Panc1 (cell line): ENCODE measurements around the gene TRAPPC5. TPM values are rescaled to one million over a fixed set of nuclear protein-coding genes. Genes with fewer than 3 reads are reported as not detected.

Source experiments
- ATAC-seq: fragments of 200-7000 bp; cut with Tn5 transposase; 2 replicates; pipeline ENCODE4 v1.9.1; 2020; ENCODE audit warnings: mild to moderate bottlenecking, moderate library complexity
- BruUV-seq: library from RNA; stranded (reverse); fragments of 400-500 nt; replicated peaks from 2 replicates; lab custom pipeline; 2021; lab: Mats Ljungman, UMichigan
- CTCF ChIA-PET: fragments of 300-600 bp; sonication (Branson Sonifier 250); formaldehyde crosslinking; loops from one replicate; lab custom pipeline; 2022; ENCODE audit warnings: antibody characterized with exemption; lab: Charles Lee
- POLR2A ChIA-PET: fragments of 300-600 bp; sonication (Branson Sonifier 250); formaldehyde crosslinking; loops from one replicate; lab custom pipeline; 2022; ENCODE audit warnings: antibody characterized with exemption; lab: Charles Lee
- DNase-seq: peaks from one replicate; pipeline ENCODE4 v3.0.0-alpha.2; 2010; ENCODE audit warnings: low read depth, low spot score
- H3K27ac ChIP-seq: 2 replicates; pipeline ENCODE4 v1.5.1; 2011; ENCODE audit warnings: mild to moderate bottlenecking, low read length, inconsistent platforms
- H3K27me3 ChIP-seq: fragments of 200-500 bp; sonication (Bioruptor generic); 2 replicates; pipeline ENCODE4 v1.6.0; 2014; ENCODE audit warnings: low read length, inconsistent platforms; ENCODE audit not compliant: control insufficient read depth, insufficient read depth
- H3K36me3 ChIP-seq: fragments of 200-500 bp; sonication (Bioruptor generic); 2 replicates; pipeline ENCODE4 v1.5.1; 2014; ENCODE audit warnings: inconsistent platforms, mild to moderate bottlenecking, low read length, moderate library complexity; ENCODE audit not compliant: control insufficient read depth, insufficient read depth
- H3K4me1 ChIP-seq: 2 replicates; pipeline ENCODE4 v1.5.1; 2011; ENCODE audit warnings: inconsistent platforms, mild to moderate bottlenecking, low read length, moderate library complexity; ENCODE audit not compliant: control insufficient read depth, insufficient read depth
- H3K4me3 ChIP-seq, 2 experiments: 2 replicates each; pipeline ENCODE4 v1.5.1; 2011 to 2012; ENCODE audit warnings: low read depth in 2 of 2, low read length in 2 of 2, mild to moderate bottlenecking in 2 of 2, inconsistent platforms in 1 of 2, moderate library complexity in 1 of 2
- H3K9me3 ChIP-seq: fragments of 200-500 bp; sonication (Bioruptor generic); 2 replicates; pipeline ENCODE4 v1.5.1; 2014; ENCODE audit warnings: low read depth, mild to moderate bottlenecking, inconsistent platforms, low read length, moderate library complexity; ENCODE audit not compliant: control insufficient read depth, insufficient read depth
- CTCF ChIP-seq: fragments of 450-650 bp; IDR thresholded peaks from 2 replicates; pipeline ENCODE4 v1.5.1; 2017; ENCODE audit warnings: mild to moderate bottlenecking
- POLR2AphosphoS5 ChIP-seq: IDR thresholded peaks from 2 replicates; pipeline ENCODE4 v1.6.1; 2012; ENCODE audit warnings: mild to moderate bottlenecking, low read depth, low read length, moderate library complexity
- REST ChIP-seq, 2 experiments: IDR thresholded peaks; 2 replicates each; pipeline ENCODE4 v1.6.1; 2011 to 2012; ENCODE audit warnings: low read depth in 2 of 2, control low read depth in 1 of 2, low read length in 1 of 2, mild to moderate bottlenecking in 1 of 2, moderate library complexity in 1 of 2; ENCODE audit not compliant: insufficient read depth in 1 of 2
- SIN3A ChIP-seq: IDR thresholded peaks from 2 replicates; pipeline ENCODE4 v1.6.1; 2012; ENCODE audit warnings: low read depth, mild to moderate bottlenecking, low read length, moderate library complexity, borderline replicate concordance; ENCODE audit not compliant: insufficient read depth
- TCF7L2 ChIP-seq: IDR thresholded peaks from 2 replicates; pipeline ENCODE4 v1.6.1; 2011; ENCODE audit warnings: mild to moderate bottlenecking, low read depth, low read length, inconsistent platforms
- in situ Hi-C: cut with HindIII; loops from 2 replicates; pipeline ENCODE4 v1.10.0; 2016; ENCODE audit warnings: low sequenced_read_pairs, low pct_unique_long_range_greater_than_20kb
- intact Hi-C: fragments of 100-400 bp; cut with micrococcal nuclease; formaldehyde crosslinking; loops from one replicate; pipeline ENCODE4 v1.10.0; 2022; ENCODE audit not compliant: unreplicated experiment
- total RNA-seq: library from RNA; stranded (reverse); gene quantifications from one replicate; pipeline ENCODE4 v1.2.1, GENCODE V29; 2021; ENCODE audit not compliant: unreplicated experiment

Gene TRAPPC5
- total RNA-seq, 1 experiment from 2014 or later = 101 TPM

GRCh38 chr19:7670790-7671189 lies 9.8 kb upstream of the TRAPPC5 start:
- POLR2A ChIA-PET = interaction anchor here (0.6 kb wide), 1 partner anchor 149 kb away, joined by 5 read pairs; no protein-coding TSS in a partner anchor
- H3K27me3 ChIP-seq = no peaks in the 10 kb centered on the region

GRCh38 chr19:7672522-7672921 lies 8.1 kb upstream of the TRAPPC5 start:
- ChIA-PET CTCF (interaction anchor here (0.6 kb wide), 1 partner anchor 348 kb away, joined by 7 read pairs; no protein-coding TSS in a partner anchor), POLR2A (no interaction called here)
- BruUV-seq = no TSS peak
- Histone ChIP-seq H3K4me1 (no peaks in the 10 kb centered on the region), H3K27ac (no peak overlapping the region), H3K9me3 (no peaks in the 10 kb centered on the region), H3K27me3 (no peaks in the 10 kb centered on the region), H3K4me3 (no peak overlapping the region), H3K36me3 (no peaks in the 10 kb centered on the region)
- TF ChIP-seq SIN3A = no peak
- TF ChIP-seq CTCF = no peak
- no peak for DNase-seq
- ATAC-seq = no peak
- intact Hi-C loops (no loop called here), in situ Hi-C loops (no loop called here)

More at GRCh38 chr19:7670790-7671189, 9.8 kb upstream of the TRAPPC5 start:
- no peak overlapping the region for H3K27ac ChIP-seq
- BruUV-seq = no TSS peak
- H3K4me3 ChIP-seq = peak overlapping the region in 1 of 2 experiments; percentile 32; a peak in 2 of 4 replicates
- H3K36me3 ChIP-seq = no peaks in the 10 kb centered on the region
- in situ Hi-C loops (no loop called here), intact Hi-C loops (no loop called here)
- ATAC-seq (no peak), DNase-seq (no peak)
- no peaks in the 10 kb centered on the region for H3K4me1 ChIP-seq
- no peak for TF ChIP-seq POLR2AphosphoS5
- TF ChIP-seq TCF7L2 = no peak
- TF ChIP-seq CTCF = no peak
- TF ChIP-seq SIN3A = no peak
- CTCF ChIA-PET = interaction anchor here (0.8 kb wide), 2 partner anchors 182 to 232 kb away, joined by 3 to 6 read pairs; no protein-coding TSS in a partner anchor
- no peaks in the 10 kb centered on the region for H3K9me3 ChIP-seq

GRCh38 chr19:7674010-7675005 lies 6.3 kb upstream of the TRAPPC5 start:
- Histone ChIP-seq H3K4me1 (no peaks in the 10 kb centered on the region; the same call in 1 of the 2 replicates), H3K27me3 (no peaks in the 10 kb centered on the region), H3K36me3 (no peaks in the 10 kb centered on the region), H3K9me3 (no peaks in the 10 kb centered on the region), H3K27ac (no peak overlapping the region), H3K4me3 (no peak overlapping the region)
- DNase-seq = no peak
- BruUV-seq = no TSS peak
- intact Hi-C loops (no loop called here), in situ Hi-C loops (no loop called here)
- TF ChIP-seq TCF7L2 = no peak
- TF ChIP-seq REST (IDR thresholded peaks at IDR 0.05; ENCODE audit: insufficient read depth in 1 of 2, low read depth in 2 of 2, low read length in 1 of 2) = no peak
- no peak for TF ChIP-seq SIN3A
- TF ChIP-seq CTCF = no peak
- TF ChIP-seq POLR2AphosphoS5 = no peak
- CTCF ChIA-PET = no interaction called here
- peak; percentile 77 for ATAC-seq
- POLR2A ChIA-PET = interaction anchor here (0.7 to 0.8 kb wide), 2 partner anchors 104 to 770 kb away, joined by 5 to 9 read pairs; no protein-coding TSS in a partner anchor
